Measurements from ENCODE around the gene KIF5C. TPM values are rescaled to one million over a fixed set of nuclear protein-coding genes. Genes with fewer than 3 reads are reported as not detected.

Gene KIF5C
- total and polyA plus RNA-seq, 2 of the 13 experiments (the other 11 are each of a cell fraction or from before 2014, with no cell fraction given): 0.15 to 0.20 TPM

- no peak for TF ChIP-seq ZBTB42 (CRISPR knock-in tag; IDR thresholded peaks at IDR 0.05)
- TF ChIP-seq ZNF253 (CRISPR knock-in tag; IDR thresholded peaks at IDR 0.05; ENCODE audit: borderline replicate concordance): no peak
- TF ChIP-seq MED8 (CRISPR knock-in tag; IDR thresholded peaks at IDR 0.05; ENCODE audit: insufficient replicate concordance): no peak
- no peak for TF ChIP-seq ZNF552 (CRISPR knock-in tag; IDR thresholded peaks at IDR 0.05; ENCODE audit: borderline replicate concordance)
These were observed 130.5 kb downstream of the KIF5C start (continued) for GRCh38 chr2:149005471-149006077.

- Histone ChIP-seq H3K27ac (ENCODE audit: extremely low read length, insufficient read depth, low read length) (no peak overlapping the region), H3K9me3 (ENCODE audit: low read length) (no peaks in the 10 kb centered on the region), H3K79me2 (ENCODE audit: insufficient read depth, low read length) (no peaks in the 10 kb centered on the region), H3K4me1 (ENCODE audit: insufficient read depth, low read length) (no peaks in the 10 kb centered on the region), H3K36me3 (replicated peaks in 1 of 2; ENCODE audit: control insufficient read depth in 1 of 2, insufficient read depth in 2 of 2, low read length in 2 of 2) (no peaks in the 10 kb centered on the region), H3K4me3 (replicated peaks in 1 of 3; ENCODE audit: insufficient read depth in 1 of 3, low read depth in 2 of 3, low read length in 3 of 3) (no peak overlapping the region), H3K4me2 (ENCODE audit: low read depth, low read length) (no peak overlapping the region), H2AFZ (ENCODE audit: low read length) (no peak overlapping the region), H4K20me1 (ENCODE audit: insufficient read depth, low read length) (no peaks in the 10 kb centered on the region), H3K27me3 (ENCODE audit: control insufficient read depth in 1 of 2, insufficient read depth in 2 of 2, low read length in 2 of 2) (peaks cover 4 to 48% of the 10 kb centered on the region in 2 experiments; a peak in 3 of 5 replicates), H3K9ac (ENCODE audit: insufficient read depth, low read depth, low read length) (no peak overlapping the region)
- no peak for FAIRE-seq
- no TSS peak for BruUV-seq (replicated peaks)
- intact Hi-C loops (cut with micrococcal nuclease; ENCODE audit: unreplicated experiment): no loop called here
- DNase-seq (ENCODE audit: low spot score): no peak
- POLR2A ChIA-PET: no interaction called here
- 6% methylated on average over 4 of the region's 4 CpGs for WGBS (ENCODE audit: low lambda C conversion rate)
- in situ Hi-C loops (cut with HindIII; ENCODE audit: extremely low pct_ligation_motif_present, low pct_unique_long_range_greater_than_20kb): no loop called here
- TF ChIP-seq REL (CRISPR knock-in tag; conservative IDR thresholded peaks at IDR 0.05): no peak
- TF ChIP-seq ZNF552 (CRISPR knock-in tag; IDR thresholded peaks at IDR 0.05; ENCODE audit: borderline replicate concordance): no peak
- TF ChIP-seq ZNF556 (CRISPR knock-in tag; IDR thresholded peaks at IDR 0.05; ENCODE audit: borderline replicate concordance): no peak
- TF ChIP-seq DRAP1 (CRISPR knock-in tag; IDR thresholded peaks at IDR 0.05): no peak
- no peak for TF ChIP-seq ZNF788 (CRISPR knock-in tag; IDR thresholded peaks at IDR 0.05; ENCODE audit: borderline replicate concordance)
- TF ChIP-seq MYNN (CRISPR knock-in tag; IDR thresholded peaks at IDR 0.05; ENCODE audit: low read depth): no peak
- no peak for TF ChIP-seq FOXM1 (CRISPR knock-in tag; IDR thresholded peaks at IDR 0.05)
- TF ChIP-seq, protein P1, sequence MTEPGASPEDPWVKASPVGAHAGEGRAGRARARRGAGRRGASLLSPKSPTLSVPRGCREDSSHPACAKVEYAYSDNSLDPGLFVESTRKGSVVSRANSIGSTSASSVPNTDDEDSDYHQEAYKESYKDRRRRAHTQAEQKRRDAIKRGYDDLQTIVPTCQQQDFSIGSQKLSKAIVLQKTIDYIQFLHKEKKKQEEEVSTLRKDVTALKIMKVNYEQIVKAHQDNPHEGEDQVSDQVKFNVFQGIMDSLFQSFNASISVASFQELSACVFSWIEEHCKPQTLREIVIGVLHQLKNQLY (CRISPR knock-in tag; IDR thresholded peaks at IDR 0.05): no peak
- no peak for TF ChIP-seq U2AF2 (IDR thresholded peaks at IDR 0.05; ENCODE audit: low read depth, low read length)
- no peak for TF ChIP-seq ZNF766 (CRISPR knock-in tag; IDR thresholded peaks at IDR 0.05; ENCODE audit: borderline replicate concordance)
- TF ChIP-seq ZFP82 (CRISPR knock-in tag; IDR thresholded peaks at IDR 0.05; ENCODE audit: borderline replicate concordance): no peak
- no peak for TF ChIP-seq HNF1B (CRISPR knock-in tag; IDR thresholded peaks at IDR 0.05)
- CTCF ChIA-PET (ENCODE audit: low intra/inter-chr PET ratio, low total read pairs): no interaction called here
- ATAC-seq: no peak
These were observed 132.0 kb downstream of the KIF5C start for GRCh38 chr2:149006883-149007543.
